NCI-H460 (cell line): ENCODE measurements around the gene ADCYAP1. TPM values are rescaled to one million over a fixed set of nuclear protein-coding genes. Genes with fewer than 3 reads are reported as not detected.

ENCODE experiments used
- DNase-seq: peaks from one replicate; pipeline ENCODE4 v3.0.0-alpha.2; 2016; ENCODE audit warnings: low read depth; ENCODE audit errors: extremely low read depth
- total RNA-seq: library from RNA; depleted of rRNA; stranded (reverse); fragments of >200 nt; shearing (Covaris generic); gene quantifications from 2 replicates; pipeline ENCODE4 v1.2.3, GENCODE V29; 2014

Gene ADCYAP1
- total RNA-seq, 1 experiment from 2014 or later = 0.57 TPM

DNA sequence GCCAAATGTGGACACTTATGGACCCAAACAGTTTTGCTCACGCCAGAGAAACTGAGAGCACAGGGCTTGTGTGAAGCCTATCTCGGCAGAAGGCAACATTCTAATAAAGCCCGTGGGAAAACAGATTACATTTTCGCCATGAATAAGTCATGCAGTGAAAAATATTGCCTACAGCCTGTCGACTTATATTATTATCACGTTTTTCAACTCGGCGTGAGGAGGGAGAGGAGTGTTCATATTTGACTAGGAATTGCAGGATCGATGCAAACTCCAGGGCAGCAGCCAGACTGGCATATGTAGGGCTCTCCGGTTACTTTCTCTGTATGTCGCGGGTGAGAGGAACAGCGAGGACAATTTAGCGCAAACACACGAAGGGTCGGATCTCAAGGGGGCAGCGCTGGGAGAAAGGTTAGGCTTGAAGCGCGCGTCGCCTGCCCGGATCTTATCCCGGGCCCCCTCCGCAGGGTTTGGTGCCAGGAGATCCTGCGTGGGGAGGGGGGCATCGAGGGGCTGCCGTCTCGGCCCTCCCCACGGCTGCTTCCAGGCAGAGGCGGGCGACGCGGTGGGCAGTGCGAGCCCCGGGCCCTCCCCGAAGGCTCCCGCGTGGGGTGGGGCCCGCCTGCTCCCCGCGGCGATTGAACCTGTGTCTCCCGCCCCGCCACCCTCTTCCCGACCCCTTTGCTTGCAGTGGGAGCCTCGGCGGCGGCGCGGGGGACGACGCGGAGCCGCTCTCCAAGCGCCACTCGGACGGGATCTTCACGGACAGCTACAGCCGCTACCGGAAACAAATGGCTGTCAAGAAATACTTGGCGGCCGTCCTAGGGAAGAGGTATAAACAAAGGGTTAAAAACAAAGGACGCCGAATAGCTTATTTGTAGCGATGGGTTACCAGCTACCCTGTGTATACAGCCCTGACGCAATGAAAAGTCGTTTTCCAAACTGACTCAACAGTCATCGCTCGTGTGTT is 4.4 kb downstream of the ADCYAP1 start:
- DNase-seq = no peak

- DNase-seq = no peak
Observed at GRCh38 chr18:910247-910646, 5.6 kb downstream of the ADCYAP1 start.

GRCh38 chr18:911025-911424 is 6.4 kb downstream of the ADCYAP1 start:
- DNase-seq = no peak

GRCh38 chr18:911486-911885 is 6.8 kb downstream of the ADCYAP1 start:
- DNase-seq = no peak

GRCh38 chr18:916562-916961 is 11.9 kb downstream of the ADCYAP1 start:
- DNase-seq = no peak

DNA sequence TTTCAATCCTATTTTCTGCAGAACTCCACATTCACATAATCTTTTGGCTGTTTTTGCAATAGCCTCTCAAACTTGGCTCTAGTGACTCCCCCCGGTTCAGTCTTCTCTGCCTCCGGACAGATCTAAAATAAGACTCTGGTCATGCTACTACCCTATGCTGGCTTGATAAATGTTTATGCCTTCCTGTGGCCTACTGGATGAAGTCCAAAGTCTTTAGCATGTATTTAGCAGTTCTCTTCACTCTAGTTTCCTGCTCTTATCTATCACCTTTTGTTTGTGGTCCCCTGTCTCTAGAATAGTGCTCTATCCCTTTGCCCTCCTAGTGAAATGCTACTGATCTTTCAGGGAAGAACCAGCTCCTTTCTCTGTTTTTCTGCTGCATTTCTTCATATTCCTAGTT is 14.4 kb downstream of the ADCYAP1 start:
- no peak for DNase-seq

GRCh38 chr18:923144-923866 is 18.6 kb downstream of the ADCYAP1 start:
- no peak for DNase-seq

GRCh38 chr18:924987-925386 is 20.3 kb downstream of the ADCYAP1 start:
- no peak for DNase-seq

DNA sequence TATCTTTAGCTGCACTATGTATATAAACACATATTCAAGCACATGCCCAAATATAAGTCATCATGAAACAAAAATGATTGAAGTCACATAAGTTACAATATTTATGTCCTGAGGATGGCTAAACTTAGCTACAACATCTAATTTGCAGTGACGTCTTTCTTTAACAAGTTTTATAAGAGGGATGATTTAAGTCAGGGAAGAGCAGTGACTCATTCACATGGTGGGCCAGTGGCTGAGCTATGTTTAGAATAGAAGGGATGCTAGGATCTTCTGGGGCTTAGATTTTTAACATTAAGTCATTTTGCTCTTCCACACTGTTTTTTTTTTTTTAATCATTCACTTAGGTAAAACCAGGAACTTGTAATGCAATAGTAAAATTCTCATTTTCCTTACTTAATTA is 22.3 kb downstream of the ADCYAP1 start:
- DNase-seq = no peak

DNA sequence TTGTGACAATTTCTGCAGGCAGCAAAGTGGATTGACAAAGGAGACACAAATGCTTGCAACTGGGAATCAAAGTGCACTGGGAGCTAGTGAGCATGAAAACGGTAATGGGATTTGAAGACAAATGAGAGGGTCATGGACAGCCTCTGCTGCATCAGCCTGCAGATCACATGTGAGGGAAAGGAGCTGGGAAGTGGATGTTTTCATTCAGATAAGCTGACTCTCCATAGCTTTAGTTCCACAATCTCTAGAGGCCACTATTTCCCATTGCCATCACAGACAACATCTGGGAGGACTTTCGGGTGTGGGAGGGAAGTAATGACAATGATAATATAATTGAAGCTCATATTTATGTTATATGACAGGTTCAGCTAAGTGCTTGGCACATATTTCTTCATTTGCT is 28.4 kb downstream of the ADCYAP1 start:
- no peak for DNase-seq

DNA sequence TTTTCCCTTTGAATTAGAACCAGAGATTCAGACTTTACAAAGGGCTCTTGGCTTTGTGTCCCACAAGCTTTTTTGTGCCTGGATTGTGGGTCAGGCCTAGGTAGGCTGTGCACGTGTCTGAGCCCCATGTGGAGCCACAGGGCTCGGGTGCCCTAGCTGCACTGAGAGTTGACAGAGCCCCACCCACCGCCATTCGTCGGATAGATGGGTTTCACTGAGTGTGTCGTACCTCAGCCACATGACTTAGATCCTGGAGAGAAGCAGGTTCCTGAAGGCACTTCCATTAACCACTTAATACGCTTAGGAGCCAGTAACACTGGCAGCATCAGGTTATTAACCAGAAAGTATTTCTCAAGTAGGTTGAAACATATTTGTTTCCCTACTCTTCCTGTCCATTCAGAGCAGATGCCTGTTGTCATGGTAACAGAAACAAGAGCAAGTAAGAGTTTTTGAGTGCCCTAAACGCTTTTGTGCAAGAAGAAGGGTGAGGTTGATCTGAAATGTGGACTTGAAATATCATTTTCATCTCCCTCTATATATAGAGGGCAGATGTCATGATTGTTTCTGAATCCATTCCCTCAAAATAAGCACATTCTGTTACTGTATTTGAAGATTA is 30.0 kb downstream of the ADCYAP1 start:
- DNase-seq = no peak

GRCh38 chr18:936941-937340 is 32.3 kb downstream of the ADCYAP1 start:
- DNase-seq = no peak

DNA sequence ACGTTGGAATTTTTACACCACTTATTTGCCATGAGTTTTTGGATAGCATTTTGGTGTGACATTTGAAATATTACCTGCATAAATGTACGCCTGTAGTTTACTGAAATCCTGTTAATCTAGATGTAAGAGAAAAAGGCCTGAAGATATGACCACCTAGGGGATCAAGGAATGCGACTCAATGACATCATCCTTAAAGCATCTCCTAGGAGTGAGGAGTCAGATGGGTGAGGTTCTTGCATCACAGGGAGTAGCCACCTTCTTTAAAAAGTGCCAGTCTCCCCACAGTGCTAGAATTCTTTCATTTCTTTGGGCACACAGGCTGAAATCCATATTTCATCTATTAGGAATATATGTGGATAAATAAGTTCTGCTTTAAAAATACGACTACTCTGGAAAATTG is 34.5 kb downstream of the ADCYAP1 start:
- DNase-seq = no peak

- no peak for DNase-seq
Observed at GRCh38 chr18:939958-940357, 35.3 kb downstream of the ADCYAP1 start.

GRCh38 chr18:941331-941730 is 36.7 kb downstream of the ADCYAP1 start:
- DNase-seq = no peak

DNA sequence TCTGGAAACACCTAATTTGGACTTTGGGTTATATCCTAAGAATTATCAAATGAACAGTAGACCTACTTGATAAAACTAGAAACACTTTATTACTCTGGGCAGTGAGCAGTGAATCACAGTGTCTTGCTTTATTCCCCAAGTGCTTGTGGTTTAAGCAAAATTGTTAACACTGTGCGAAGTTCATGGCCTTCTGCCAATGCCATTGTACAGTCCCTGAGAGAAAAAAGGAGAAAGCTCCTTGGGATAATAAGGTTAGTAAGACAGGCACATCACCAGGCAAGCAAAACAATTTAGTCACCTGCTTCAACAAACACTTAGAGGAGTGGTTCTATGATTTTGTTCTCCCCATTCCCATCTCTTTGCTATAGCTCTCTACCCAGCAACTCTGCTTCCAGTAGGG is 39.8 kb downstream of the ADCYAP1 start:
- no peak for DNase-seq

GRCh38 chr18:949724-950631 is 45.3 kb downstream of the ADCYAP1 start:
- no peak for DNase-seq

DNA sequence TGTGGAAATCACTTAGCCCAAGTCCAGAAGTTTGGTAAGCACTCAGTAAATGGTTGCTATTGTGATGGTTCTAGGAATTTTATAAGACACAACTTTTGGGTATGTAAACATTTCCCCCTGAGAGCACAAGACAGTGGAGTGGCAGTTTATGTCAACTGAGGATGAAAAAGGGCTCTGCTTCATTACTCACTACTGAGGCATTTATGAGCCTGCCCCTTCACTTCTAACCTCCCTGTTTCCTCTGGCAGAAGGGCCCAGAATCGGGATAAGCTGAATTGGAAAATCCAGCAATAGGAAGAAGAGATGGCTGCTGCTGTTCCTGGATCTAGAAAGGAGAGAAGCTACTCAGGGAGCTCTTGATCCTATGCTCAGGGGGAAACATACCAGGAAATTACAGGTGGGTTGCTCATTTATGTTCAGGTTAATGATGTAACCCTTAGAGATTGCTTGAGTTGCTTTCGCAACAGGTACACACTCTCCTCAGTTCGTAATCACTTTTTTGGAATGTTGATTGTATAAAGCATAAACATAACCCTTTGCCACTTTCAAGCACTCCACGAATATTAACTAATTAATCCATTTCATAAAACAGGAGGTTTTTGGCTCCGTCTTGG is 46.3 kb downstream of the ADCYAP1 start:
- DNase-seq = no peak

DNA sequence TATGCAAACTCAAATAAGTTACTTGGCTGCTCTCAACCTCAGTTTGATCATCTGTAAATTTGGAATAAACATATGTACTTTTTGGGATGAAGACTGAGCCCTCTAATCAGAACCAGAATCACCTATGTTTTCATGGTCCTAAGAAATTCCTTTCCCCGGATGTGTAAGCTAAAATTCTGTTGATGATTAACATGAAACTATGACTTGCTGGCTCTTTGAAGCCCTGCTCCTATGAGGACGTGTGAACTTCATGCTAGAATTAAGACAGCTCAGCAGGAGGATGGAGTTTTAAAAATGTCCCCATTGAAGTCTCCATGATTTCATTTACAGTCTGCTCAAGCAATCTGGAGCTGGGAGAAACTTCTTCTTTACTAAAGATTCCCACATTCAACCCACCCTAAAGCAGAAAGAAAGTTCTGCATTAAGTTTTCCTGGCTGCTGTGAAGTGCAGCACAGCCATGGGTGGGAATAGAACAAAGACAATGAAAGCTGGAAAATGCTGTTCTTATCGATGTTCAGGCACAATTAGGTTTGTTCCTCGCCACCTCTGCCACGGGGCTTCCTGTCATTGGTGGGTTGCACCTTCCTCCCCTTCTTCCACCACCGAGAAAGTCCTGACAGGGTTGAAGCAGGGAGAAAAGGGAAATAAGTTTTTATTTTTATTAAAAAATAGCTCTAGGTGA is 50.9 kb downstream of the ADCYAP1 start:
- no peak for DNase-seq
